Measurements from ENCODE around the gene SOS1.

DNA sequence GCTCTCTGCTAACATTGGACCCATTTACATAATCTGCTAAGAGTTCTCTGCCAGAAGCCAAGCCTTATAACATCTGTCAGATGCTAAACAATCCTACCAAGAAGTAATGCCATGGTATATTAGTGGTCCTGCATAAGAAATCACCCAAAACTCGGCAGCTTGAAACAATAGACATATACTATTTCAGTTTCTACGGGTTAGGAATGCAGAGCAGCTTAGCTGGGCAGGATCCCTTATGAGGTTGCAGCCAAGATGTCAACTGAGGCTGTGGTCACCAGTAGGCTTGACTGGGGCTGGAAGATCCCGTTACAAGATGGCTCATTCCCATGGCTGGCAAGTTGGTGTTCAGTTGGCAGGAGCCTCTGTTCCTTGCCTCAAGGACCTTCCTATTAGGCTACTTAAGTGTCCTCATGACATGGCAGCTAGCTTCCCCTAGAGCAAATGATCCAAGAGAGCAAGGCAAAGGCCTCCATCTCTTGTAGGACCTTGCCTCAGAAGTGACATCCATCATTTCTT is 25.1 kb upstream of the SOS1 start:
- TF ChIP-seq, protein P1, sequence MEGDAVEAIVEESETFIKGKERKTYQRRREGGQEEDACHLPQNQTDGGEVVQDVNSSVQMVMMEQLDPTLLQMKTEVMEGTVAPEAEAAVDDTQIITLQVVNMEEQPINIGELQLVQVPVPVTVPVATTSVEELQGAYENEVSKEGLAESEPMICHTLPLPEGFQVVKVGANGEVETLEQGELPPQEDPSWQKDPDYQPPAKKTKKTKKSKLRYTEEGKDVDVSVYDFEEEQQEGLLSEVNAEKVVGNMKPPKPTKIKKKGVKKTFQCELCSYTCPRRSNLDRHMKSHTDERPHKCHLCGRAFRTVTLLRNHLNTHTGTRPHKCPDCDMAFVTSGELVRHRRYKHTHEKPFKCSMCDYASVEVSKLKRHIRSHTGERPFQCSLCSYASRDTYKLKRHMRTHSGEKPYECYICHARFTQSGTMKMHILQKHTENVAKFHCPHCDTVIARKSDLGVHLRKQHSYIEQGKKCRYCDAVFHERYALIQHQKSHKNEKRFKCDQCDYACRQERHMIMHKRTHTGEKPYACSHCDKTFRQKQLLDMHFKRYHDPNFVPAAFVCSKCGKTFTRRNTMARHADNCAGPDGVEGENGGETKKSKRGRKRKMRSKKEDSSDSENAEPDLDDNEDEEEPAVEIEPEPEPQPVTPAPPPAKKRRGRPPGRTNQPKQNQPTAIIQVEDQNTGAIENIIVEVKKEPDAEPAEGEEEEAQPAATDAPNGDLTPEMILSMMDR (IDR thresholded peaks at IDR 0.05): no peak
- no peak for TF ChIP-seq SIN3A (IDR thresholded peaks at IDR 0.05; ENCODE audit: borderline replicate concordance, insufficient read depth, low read depth, low read length)

Measured in Panc1 (cell line).